Measurements from ENCODE around the gene CHTF8. TPM values are rescaled to one million over a fixed set of nuclear protein-coding genes. Genes with fewer than 3 reads are reported as not detected.
A peak's percentile ranks its signal among the peaks of the same experiment; 100 is the strongest.

Gene CHTF8
- total and polyA plus RNA-seq, 4 donors, result 53.3 to 77.3 (median 63.5) TPM

DNA sequence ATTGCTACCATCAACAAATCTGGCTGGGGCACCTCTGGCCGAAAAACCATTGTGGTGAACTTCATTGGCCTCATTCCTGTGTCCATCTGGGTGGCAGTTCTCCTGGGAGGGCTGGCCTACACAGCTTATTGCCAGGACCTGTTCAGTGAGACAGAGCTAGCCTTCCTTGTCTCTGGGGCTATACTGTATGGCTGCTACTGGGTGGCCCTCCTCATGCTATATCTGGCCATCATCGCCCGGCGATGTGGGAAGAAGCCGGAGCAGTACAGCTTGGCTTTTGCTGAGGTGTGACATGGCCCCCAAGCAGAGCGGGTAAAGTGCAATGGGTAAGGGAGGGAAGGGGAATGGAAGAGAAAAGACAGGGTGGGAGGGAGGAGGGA is 17.4 kb downstream of the CHTF8 start:
- Histone ChIP-seq H3K9me3 (ENCODE audit: control insufficient read depth, low read length) (no peaks in the 10 kb centered on the region), H3K4me3 (ENCODE audit: low read length in 2 of 2) (no peak overlapping the region), H3K27me3 (ENCODE audit: control insufficient read depth in 1 of 2, insufficient read depth in 2 of 2, low read length in 1 of 2) (no peaks in the 10 kb centered on the region), H3K36me3 (ENCODE audit: control insufficient read depth in 1 of 2, insufficient read depth in 2 of 2, low read length in 1 of 2) (peaks cover 0 to 2% of the 10 kb centered on the region in 2 donors), H3K27ac (ENCODE audit: low read depth in 1 of 2, low read length in 2 of 2) (no peak overlapping the region), H3K4me1 (ENCODE audit: control insufficient read depth in 1 of 2, insufficient read depth in 2 of 2, low read length in 2 of 2) (no peaks in the 10 kb centered on the region)
- WGBS, 2 donors, result 95 to 96% methylated on average over 6 of the region's 6 CpGs
- intact Hi-C loops (cut with DNase I), result loop anchor here in 1 of 2 donors (5.0 kb wide), 1 partner anchor 273 kb away; the partner anchor contains the start of gene TANGO6
- ATAC-seq (ENCODE audit: low FRiP score) (no peak), DNase-seq (peak in 1 of 2 donors; percentile 22)

GRCh38 chr16:69114346-69114975 is 17.9 kb downstream of the CHTF8 start:
- Histone ChIP-seq H3K9me3 (ENCODE audit: control insufficient read depth, low read length) (no peaks in the 10 kb centered on the region), H3K27ac (ENCODE audit: low read depth in 1 of 2, low read length in 2 of 2) (no peak overlapping the region), H3K4me1 (ENCODE audit: control insufficient read depth in 1 of 2, insufficient read depth in 2 of 2, low read length in 2 of 2) (no peaks in the 10 kb centered on the region), H3K4me3 (ENCODE audit: low read length in 2 of 2) (no peak overlapping the region), H3K36me3 (ENCODE audit: control insufficient read depth in 1 of 2, insufficient read depth in 2 of 2, low read length in 1 of 2) (peaks cover 0 to 5% of the 10 kb centered on the region in 2 donors), H3K27me3 (ENCODE audit: control insufficient read depth in 1 of 2, insufficient read depth in 2 of 2, low read length in 1 of 2) (no peaks in the 10 kb centered on the region)
- intact Hi-C loops (cut with DNase I), result no loop called here
- DNase-seq (peak in 1 of 2 donors; percentile 57), ATAC-seq (ENCODE audit: low FRiP score) (no peak)
- 95% methylated on average over 25 of the region's 25 CpGs for whole genome bisulfite sequencing, 2 donors

GRCh38 chr16:69113216-69113615 is 19.2 kb downstream of the CHTF8 start:
- DNase-seq (peak in 1 of 2 donors; percentile 57), ATAC-seq (ENCODE audit: low FRiP score) (no peak)
- H3K27me3 ChIP-seq (ENCODE audit: control insufficient read depth in 1 of 2, insufficient read depth in 2 of 2, low read length in 1 of 2), result no peaks in the 10 kb centered on the region
- H3K4me3 ChIP-seq (ENCODE audit: low read length in 2 of 2), result no peak overlapping the region
- WGBS, 2 donors, result 94% methylated on average over 7 of the region's 7 CpGs
- H3K9me3 ChIP-seq (ENCODE audit: control insufficient read depth, low read length), result no peaks in the 10 kb centered on the region
- peaks cover 0 to 5% of the 10 kb centered on the region in 2 donors for H3K36me3 ChIP-seq (ENCODE audit: control insufficient read depth in 1 of 2, insufficient read depth in 2 of 2, low read length in 1 of 2)
- H3K27ac ChIP-seq (ENCODE audit: low read depth in 1 of 2, low read length in 2 of 2), result no peak overlapping the region
- no peaks in the 10 kb centered on the region for H3K4me1 ChIP-seq (ENCODE audit: control insufficient read depth in 1 of 2, insufficient read depth in 2 of 2, low read length in 2 of 2)
- intact Hi-C loops (cut with DNase I), result no loop called here

- peaks cover 0 to 5% of the 10 kb centered on the region in 2 donors for H3K36me3 ChIP-seq (ENCODE audit: control insufficient read depth in 1 of 2, insufficient read depth in 2 of 2, low read length in 1 of 2)
- WGBS, 2 donors, result 44 to 48% methylated on average over 6 of the region's 6 CpGs
These were observed 19.9 kb downstream of the CHTF8 start for GRCh38 chr16:69112285-69113129.

DNA sequence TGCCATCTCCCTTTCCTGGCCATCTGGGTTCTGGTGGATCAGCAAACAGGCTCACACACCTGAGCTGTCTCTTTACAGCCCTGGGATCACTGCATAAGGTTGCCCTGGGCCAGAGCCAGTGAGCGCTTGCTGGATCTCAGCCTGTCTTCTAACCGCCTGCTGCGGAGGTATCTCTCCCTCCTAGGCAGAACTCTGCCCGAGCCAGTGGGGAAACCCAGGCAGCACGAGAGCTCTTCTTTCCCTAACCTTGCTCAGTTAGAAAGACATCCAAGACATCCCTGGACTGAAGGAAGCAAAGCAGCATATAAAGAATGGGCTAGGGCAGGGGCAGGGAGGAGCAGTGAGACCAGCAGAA is 20.5 kb downstream of the CHTF8 start:
- DNase-seq, result peak in 1 of 2 donors; percentile 57
- 83 to 91% methylated on average over 5 of the region's 5 CpGs for WGBS, 2 donors
- intact Hi-C loops (cut with DNase I), result no loop called here

More at GRCh38 chr16:69112285-69113129, 19.9 kb downstream of the CHTF8 start:
- no peak overlapping the region for H3K27ac ChIP-seq (ENCODE audit: low read depth in 1 of 2, low read length in 2 of 2)
- ATAC-seq (ENCODE audit: low FRiP score), result peak; percentile 46
- H3K4me3 ChIP-seq (ENCODE audit: low read length in 2 of 2), result no peak overlapping the region
- H3K9me3 ChIP-seq (ENCODE audit: control insufficient read depth, low read length), result no peaks in the 10 kb centered on the region
- no peaks in the 10 kb centered on the region for H3K4me1 ChIP-seq (ENCODE audit: control insufficient read depth in 1 of 2, insufficient read depth in 2 of 2, low read length in 2 of 2)
- peak; percentile 69 to 86 for DNase-seq
- no peaks in the 10 kb centered on the region for H3K27me3 ChIP-seq (ENCODE audit: control insufficient read depth in 1 of 2, insufficient read depth in 2 of 2, low read length in 1 of 2)
- intact Hi-C loops (cut with DNase I), result no loop called here

DNA sequence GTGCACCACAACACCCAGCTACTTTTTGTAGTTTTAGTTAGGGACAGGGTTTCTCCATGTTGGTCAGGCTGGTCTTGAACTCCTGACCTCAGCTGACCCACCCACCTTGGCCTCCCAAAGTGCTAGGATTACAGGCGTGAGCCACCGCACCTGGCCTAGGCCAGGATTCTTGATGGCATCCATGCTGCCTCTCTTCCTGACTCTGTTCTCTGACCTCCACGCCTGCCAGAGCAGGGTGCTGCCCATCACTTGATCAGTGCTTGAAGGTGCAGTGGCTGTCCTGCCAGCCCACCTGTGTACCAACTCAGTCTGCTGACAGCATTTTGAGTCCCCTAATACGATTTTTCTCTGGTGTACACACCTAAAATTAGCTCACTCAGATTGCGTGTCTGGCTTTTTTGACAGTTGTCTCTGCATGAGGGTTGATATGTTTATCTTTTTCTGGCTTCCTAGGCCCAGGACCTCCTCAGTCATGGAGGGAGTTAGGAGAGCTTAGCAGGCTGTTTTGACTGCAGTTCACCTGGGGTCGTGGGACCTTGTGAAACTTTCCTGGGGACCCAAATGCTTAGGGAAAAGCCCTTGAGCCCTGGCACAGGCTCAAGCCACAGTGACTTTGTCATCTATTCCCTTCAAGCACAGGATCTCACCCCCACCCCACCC is 21.0 kb downstream of the CHTF8 start:
- peaks cover 0 to 5% of the 10 kb centered on the region in 2 donors for H3K36me3 ChIP-seq (ENCODE audit: control insufficient read depth in 1 of 2, insufficient read depth in 2 of 2, low read length in 1 of 2)
- WGBS, 2 donors, result 90 to 92% methylated on average over 6 of the region's 6 CpGs
- intact Hi-C loops (cut with DNase I), result no loop called here

More for the DNA sequence above, 20.5 kb downstream of the CHTF8 start:
- H3K27me3 ChIP-seq (ENCODE audit: control insufficient read depth in 1 of 2, insufficient read depth in 2 of 2, low read length in 1 of 2), result no peaks in the 10 kb centered on the region
- no peak for ATAC-seq (ENCODE audit: low FRiP score)
- no peak overlapping the region for H3K27ac ChIP-seq (ENCODE audit: low read depth in 1 of 2, low read length in 2 of 2)
- H3K4me1 ChIP-seq (ENCODE audit: control insufficient read depth in 1 of 2, insufficient read depth in 2 of 2, low read length in 2 of 2), result no peaks in the 10 kb centered on the region
- H3K36me3 ChIP-seq (ENCODE audit: control insufficient read depth in 1 of 2, insufficient read depth in 2 of 2, low read length in 1 of 2), result peaks cover 0 to 5% of the 10 kb centered on the region in 2 donors
- H3K9me3 ChIP-seq (ENCODE audit: control insufficient read depth, low read length), result no peaks in the 10 kb centered on the region
- H3K4me3 ChIP-seq (ENCODE audit: low read length in 2 of 2), result no peak overlapping the region

GRCh38 chr16:69110406-69110805 is 22.0 kb downstream of the CHTF8 start:
- no peak for ATAC-seq (ENCODE audit: low FRiP score)
- intact Hi-C loops (cut with DNase I), result no loop called here
- peaks cover 0 to 5% of the 10 kb centered on the region in 2 donors for H3K36me3 ChIP-seq (ENCODE audit: control insufficient read depth in 1 of 2, insufficient read depth in 2 of 2, low read length in 1 of 2)
- 94 to 95% methylated on average over 7 of the region's 7 CpGs for WGBS, 2 donors
- peak in 1 of 2 donors; percentile 10 for DNase-seq
- no peaks in the 10 kb centered on the region for H3K27me3 ChIP-seq (ENCODE audit: control insufficient read depth in 1 of 2, insufficient read depth in 2 of 2, low read length in 1 of 2)
- no peak overlapping the region for H3K27ac ChIP-seq (ENCODE audit: low read depth in 1 of 2, low read length in 2 of 2)
- H3K9me3 ChIP-seq (ENCODE audit: control insufficient read depth, low read length), result no peaks in the 10 kb centered on the region
- no peak overlapping the region for H3K4me3 ChIP-seq (ENCODE audit: low read length in 2 of 2)
- no peaks in the 10 kb centered on the region for H3K4me1 ChIP-seq (ENCODE audit: control insufficient read depth in 1 of 2, insufficient read depth in 2 of 2, low read length in 2 of 2)

More for the DNA sequence above, 21.0 kb downstream of the CHTF8 start:
- Histone ChIP-seq H3K27me3 (ENCODE audit: control insufficient read depth in 1 of 2, insufficient read depth in 2 of 2, low read length in 1 of 2) (no peaks in the 10 kb centered on the region), H3K4me1 (ENCODE audit: control insufficient read depth in 1 of 2, insufficient read depth in 2 of 2, low read length in 2 of 2) (no peaks in the 10 kb centered on the region), H3K4me3 (ENCODE audit: low read length in 2 of 2) (no peak overlapping the region), H3K27ac (ENCODE audit: low read depth in 1 of 2, low read length in 2 of 2) (no peak overlapping the region), H3K9me3 (ENCODE audit: control insufficient read depth, low read length) (no peaks in the 10 kb centered on the region)
- DNase-seq (peak in 1 of 2 donors; percentile 28), ATAC-seq (ENCODE audit: low FRiP score) (no peak)

DNA sequence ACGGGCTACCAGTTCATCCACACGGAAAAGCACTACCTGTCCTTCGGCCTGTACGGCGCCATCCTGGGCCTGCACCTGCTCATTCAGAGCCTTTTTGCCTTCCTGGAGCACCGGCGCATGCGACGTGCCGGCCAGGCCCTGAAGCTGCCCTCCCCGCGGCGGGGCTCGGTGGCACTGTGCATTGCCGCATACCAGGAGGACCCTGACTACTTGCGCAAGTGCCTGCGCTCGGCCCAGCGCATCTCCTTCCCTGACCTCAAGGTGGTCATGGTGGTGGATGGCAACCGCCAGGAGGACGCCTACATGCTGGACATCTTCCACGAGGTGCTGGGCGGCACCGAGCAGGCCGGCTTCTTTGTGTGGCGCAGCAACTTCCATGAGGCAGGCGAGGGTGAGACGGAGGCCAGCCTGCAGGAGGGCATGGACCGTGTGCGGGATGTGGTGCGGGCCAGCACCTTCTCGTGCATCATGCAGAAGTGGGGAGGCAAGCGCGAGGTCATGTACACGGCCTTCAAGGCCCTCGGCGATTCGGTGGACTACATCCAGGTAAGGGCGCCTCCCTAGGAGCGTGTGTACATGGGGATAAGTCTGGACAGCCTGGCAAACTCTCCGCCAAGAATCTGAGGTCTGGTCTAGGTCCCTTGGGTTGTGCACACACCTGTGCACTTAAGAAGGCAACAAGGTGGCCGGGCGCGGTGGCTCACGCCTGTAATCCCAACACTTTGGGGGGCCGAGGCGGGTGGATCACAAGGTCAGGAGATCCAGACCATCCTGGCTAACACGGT is 22.7 kb downstream of the CHTF8 start:
- Histone ChIP-seq H3K36me3 (ENCODE audit: control insufficient read depth in 1 of 2, insufficient read depth in 2 of 2, low read length in 1 of 2) (peaks cover 0 to 4% of the 10 kb centered on the region in 2 donors), H3K4me1 (ENCODE audit: control insufficient read depth in 1 of 2, insufficient read depth in 2 of 2, low read length in 2 of 2) (no peaks in the 10 kb centered on the region), H3K27me3 (ENCODE audit: control insufficient read depth in 1 of 2, insufficient read depth in 2 of 2, low read length in 1 of 2) (no peaks in the 10 kb centered on the region), H3K9me3 (ENCODE audit: control insufficient read depth, low read length) (no peaks in the 10 kb centered on the region), H3K27ac (ENCODE audit: low read depth in 1 of 2, low read length in 2 of 2) (no peak overlapping the region), H3K4me3 (ENCODE audit: low read length in 2 of 2) (no peak overlapping the region)
- intact Hi-C loops (cut with DNase I), result no loop called here
- 94 to 95% methylated on average over 48 of the region's 48 CpGs for WGBS, 2 donors
- no peak for ATAC-seq (ENCODE audit: low FRiP score)
- peak in 1 of 2 donors; percentile 71 for DNase-seq

Data from aorta (tissue), 5 donors.